IPS-18a (cell line): ENCODE measurements around the gene ROBO2.
A peak's percentile ranks its signal among the peaks of the same experiment; 100 is the strongest.

Source experiments
- H3K27ac ChIP-seq: one replicate; pipeline ENCODE4 v1.5.1; 2013; ENCODE audit warnings: low read length
- H3K27me3 ChIP-seq: one replicate; pipeline ENCODE4 v1.6.1; 2013; ENCODE audit warnings: mild to moderate bottlenecking, low read length; ENCODE audit not compliant: control insufficient read depth, insufficient read depth
- H3K36me3 ChIP-seq: one replicate; pipeline ENCODE4 v1.6.1; 2013; ENCODE audit warnings: low read depth, low read length; ENCODE audit not compliant: control insufficient read depth
- H3K4me1 ChIP-seq: one replicate; pipeline ENCODE4 v1.6.1; 2013; ENCODE audit warnings: low read depth, low read length; ENCODE audit not compliant: control insufficient read depth
- H3K4me3 ChIP-seq: one replicate; pipeline ENCODE4 v1.5.1; 2013; ENCODE audit warnings: low read length
- H3K9ac ChIP-seq: one replicate; pipeline ENCODE4 v1.6.1; 2013; ENCODE audit warnings: mild to moderate bottlenecking, low read length, moderate library complexity
- H3K9me3 ChIP-seq: one replicate; pipeline ENCODE4 v1.6.1; 2013; ENCODE audit warnings: low read depth, low read length; ENCODE audit not compliant: control insufficient read depth

The ROBO2 gene

GRCh38 chr3:77053795-77054194 lies 13.9 kb downstream of the ROBO2 start:
- no peaks in the 10 kb centered on the region for H3K9me3 ChIP-seq
- no peak overlapping the region for H3K4me3 ChIP-seq
- no peaks in the 10 kb centered on the region for H3K27me3 ChIP-seq
- no peak overlapping the region for H3K27ac ChIP-seq
- no peak overlapping the region for H3K9ac ChIP-seq
- H3K36me3 ChIP-seq, result no peaks in the 10 kb centered on the region
- H3K4me1 ChIP-seq, result peaks cover 27% of the 10 kb centered on the region

DNA sequence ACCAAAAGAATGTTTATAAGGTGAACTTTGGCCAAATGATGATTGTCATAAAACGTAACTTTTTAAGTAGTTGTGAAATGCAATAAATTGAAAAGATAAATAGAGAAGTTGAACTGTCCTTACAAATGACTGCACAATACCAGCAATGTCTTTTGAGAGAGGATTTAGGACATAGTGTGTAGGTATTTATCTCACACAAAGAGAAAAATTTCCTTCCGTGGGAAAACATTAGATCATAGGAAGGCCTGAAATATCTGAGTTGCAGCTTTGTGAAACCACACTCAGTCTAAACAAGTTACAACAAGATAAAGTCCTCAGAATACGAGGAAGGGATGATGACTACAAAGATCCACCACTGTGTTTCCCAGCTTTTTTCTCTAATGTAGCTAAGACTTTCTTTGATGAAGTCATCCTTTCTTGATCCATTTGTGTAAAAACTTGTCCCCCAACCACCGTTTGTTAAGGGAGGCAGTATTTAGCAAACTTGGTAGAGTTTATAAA lies 16.0 kb downstream of the ROBO2 start:
- Histone ChIP-seq H3K9ac (no peak overlapping the region), H3K27me3 (no peaks in the 10 kb centered on the region), H3K9me3 (no peaks in the 10 kb centered on the region), H3K27ac (no peak overlapping the region), H3K4me1 (peaks cover 27% of the 10 kb centered on the region), H3K36me3 (no peaks in the 10 kb centered on the region), H3K4me3 (no peak overlapping the region)

GRCh38 chr3:77059354-77059753 lies 19.5 kb downstream of the ROBO2 start:
- peaks cover 2% of the 10 kb centered on the region for H3K9me3 ChIP-seq
- no peaks in the 10 kb centered on the region for H3K36me3 ChIP-seq
- H3K4me1 ChIP-seq, result no peaks in the 10 kb centered on the region
- no peak overlapping the region for H3K4me3 ChIP-seq
- H3K9ac ChIP-seq, result no peak overlapping the region
- no peak overlapping the region for H3K27ac ChIP-seq
- H3K27me3 ChIP-seq, result no peaks in the 10 kb centered on the region

DNA sequence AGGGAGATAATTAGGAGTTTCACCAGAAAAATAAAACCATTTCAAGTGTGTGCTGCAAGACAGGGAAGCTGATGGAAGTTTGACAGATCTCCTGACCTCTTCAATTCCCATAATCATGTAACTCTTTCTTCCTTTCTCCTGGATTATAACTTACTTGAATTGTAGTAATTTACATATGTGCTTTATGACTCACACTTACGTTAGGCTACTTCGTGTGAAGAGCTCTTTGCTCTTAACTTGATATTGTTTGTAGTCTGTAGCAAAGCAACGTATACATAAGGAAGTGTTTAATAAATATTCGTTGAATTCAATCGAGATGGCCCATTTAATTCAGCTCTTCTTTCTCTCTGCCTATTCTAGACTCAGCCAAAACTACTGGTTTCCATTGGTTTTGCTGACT lies 23.5 kb downstream of the ROBO2 start:
- Histone ChIP-seq H3K9ac (no peak overlapping the region), H3K27ac (no peak overlapping the region), H3K36me3 (no peaks in the 10 kb centered on the region), H3K4me3 (no peak overlapping the region), H3K4me1 (peaks cover 3% of the 10 kb centered on the region), H3K27me3 (no peaks in the 10 kb centered on the region), H3K9me3 (peaks cover 2% of the 10 kb centered on the region)

DNA sequence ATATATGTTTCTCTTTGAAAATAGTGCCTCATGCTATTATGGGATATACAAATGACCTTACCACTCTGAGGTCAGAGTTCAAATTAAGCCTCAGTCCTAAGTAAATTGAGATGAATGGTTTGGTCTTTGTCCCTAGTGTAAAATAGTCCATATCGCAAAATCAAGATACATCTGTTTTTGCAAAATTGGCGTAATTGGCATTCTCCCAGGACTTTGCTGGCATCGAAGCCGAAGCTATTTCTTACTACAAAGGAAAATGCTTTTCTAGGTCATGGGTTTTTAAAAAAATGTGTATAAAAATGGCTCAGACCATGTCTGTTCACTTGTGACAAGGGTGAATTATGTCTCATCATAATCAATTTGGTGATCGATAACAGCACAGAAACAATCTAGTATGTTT lies 25.9 kb downstream of the ROBO2 start:
- Histone ChIP-seq H3K27ac (no peak overlapping the region), H3K27me3 (no peaks in the 10 kb centered on the region)

DNA sequence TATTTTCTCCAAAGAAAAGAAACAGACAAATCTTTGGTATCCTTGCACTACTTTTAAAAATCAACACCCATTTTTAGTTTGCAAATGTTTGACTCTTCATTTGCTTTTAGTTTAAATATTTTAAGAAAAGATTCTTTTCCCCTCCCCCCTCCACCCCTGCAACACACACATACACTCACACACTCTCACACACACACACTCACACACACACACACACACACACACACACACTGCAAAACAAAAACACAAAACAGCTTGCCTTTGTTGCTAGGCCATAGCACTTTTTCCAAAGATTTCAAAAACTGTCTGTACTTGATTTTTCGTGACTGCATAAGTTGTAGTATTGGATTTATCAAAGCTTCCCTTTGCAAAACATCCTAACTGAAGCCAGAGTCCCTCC lies 26.9 kb downstream of the ROBO2 start:
- Histone ChIP-seq H3K36me3 (no peaks in the 10 kb centered on the region), H3K27me3 (no peaks in the 10 kb centered on the region), H3K9ac (no peak overlapping the region), H3K9me3 (no peaks in the 10 kb centered on the region), H3K4me3 (no peak overlapping the region), H3K27ac (no peak overlapping the region), H3K4me1 (peaks cover 13% of the 10 kb centered on the region)

More for the DNA sequence above, 25.9 kb downstream of the ROBO2 start:
- peaks cover 2% of the 10 kb centered on the region for H3K9me3 ChIP-seq
- H3K4me1 ChIP-seq, result peaks cover 4% of the 10 kb centered on the region
- H3K4me3 ChIP-seq, result no peak overlapping the region
- no peaks in the 10 kb centered on the region for H3K36me3 ChIP-seq
- H3K9ac ChIP-seq, result no peak overlapping the region

GRCh38 chr3:77068808-77069207 lies 28.9 kb downstream of the ROBO2 start:
- Histone ChIP-seq H3K27ac (no peak overlapping the region), H3K4me3 (no peak overlapping the region), H3K9me3 (no peaks in the 10 kb centered on the region), H3K36me3 (no peaks in the 10 kb centered on the region), H3K27me3 (no peaks in the 10 kb centered on the region), H3K9ac (no peak overlapping the region), H3K4me1 (peaks cover 23% of the 10 kb centered on the region)

DNA sequence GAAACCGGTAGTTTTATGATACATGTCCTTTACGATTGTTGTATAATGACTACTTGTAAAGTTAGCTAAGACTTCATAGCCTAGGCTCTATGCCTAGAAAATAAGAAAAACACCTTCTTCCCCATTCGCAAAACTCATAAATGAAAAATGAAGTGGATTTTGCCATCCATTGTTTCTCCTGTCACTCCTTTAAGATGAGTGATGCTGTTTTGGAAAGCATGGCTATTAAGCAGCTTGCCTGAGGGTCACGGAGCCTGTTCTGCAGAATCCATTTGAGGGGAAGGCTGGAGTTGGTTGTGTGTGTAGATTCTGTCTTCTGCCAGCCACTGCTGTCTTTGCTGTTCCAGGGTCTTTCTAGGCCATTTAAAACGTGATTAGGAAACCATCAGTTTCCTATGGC lies 31.5 kb downstream of the ROBO2 start:
- H3K27me3 ChIP-seq, result no peaks in the 10 kb centered on the region
- H3K27ac ChIP-seq, result no peak overlapping the region
- H3K4me1 ChIP-seq, result peaks cover 23% of the 10 kb centered on the region
- no peak overlapping the region for H3K4me3 ChIP-seq
- no peaks in the 10 kb centered on the region for H3K9me3 ChIP-seq
- no peak overlapping the region for H3K9ac ChIP-seq
- no peaks in the 10 kb centered on the region for H3K36me3 ChIP-seq

- H3K27ac ChIP-seq, result no peak overlapping the region
- no peaks in the 10 kb centered on the region for H3K27me3 ChIP-seq
- peaks cover 23% of the 10 kb centered on the region for H3K4me1 ChIP-seq
- H3K9ac ChIP-seq, result no peak overlapping the region
- no peaks in the 10 kb centered on the region for H3K36me3 ChIP-seq
- H3K9me3 ChIP-seq, result no peaks in the 10 kb centered on the region
- no peak overlapping the region for H3K4me3 ChIP-seq
Measured at GRCh38 chr3:77071809-77072208, 31.9 kb downstream of the ROBO2 start.

DNA sequence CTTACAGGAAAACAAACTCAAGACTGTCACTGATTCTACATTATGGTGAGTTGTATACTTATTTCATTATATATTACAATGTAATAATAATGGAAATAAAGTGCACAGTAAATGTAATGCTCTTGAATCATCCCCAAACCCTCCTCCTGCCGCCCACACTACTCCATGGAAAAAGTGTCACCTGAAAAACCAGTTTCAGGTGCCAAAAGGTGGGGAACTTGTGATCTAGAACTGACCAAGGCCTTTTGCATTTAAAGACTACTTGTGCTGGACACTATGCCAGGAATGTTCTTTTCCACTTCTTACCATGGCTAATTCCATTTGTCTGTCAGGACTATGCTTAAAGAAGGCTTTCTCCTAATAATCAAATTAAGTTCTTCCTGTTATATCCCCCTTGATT lies 32.3 kb downstream of the ROBO2 start:
- no peaks in the 10 kb centered on the region for H3K27me3 ChIP-seq
- H3K9ac ChIP-seq, result no peak overlapping the region
- H3K9me3 ChIP-seq, result no peaks in the 10 kb centered on the region
- no peaks in the 10 kb centered on the region for H3K36me3 ChIP-seq
- H3K4me1 ChIP-seq, result peaks cover 20% of the 10 kb centered on the region
- no peak overlapping the region for H3K4me3 ChIP-seq
- H3K27ac ChIP-seq, result no peak overlapping the region

DNA sequence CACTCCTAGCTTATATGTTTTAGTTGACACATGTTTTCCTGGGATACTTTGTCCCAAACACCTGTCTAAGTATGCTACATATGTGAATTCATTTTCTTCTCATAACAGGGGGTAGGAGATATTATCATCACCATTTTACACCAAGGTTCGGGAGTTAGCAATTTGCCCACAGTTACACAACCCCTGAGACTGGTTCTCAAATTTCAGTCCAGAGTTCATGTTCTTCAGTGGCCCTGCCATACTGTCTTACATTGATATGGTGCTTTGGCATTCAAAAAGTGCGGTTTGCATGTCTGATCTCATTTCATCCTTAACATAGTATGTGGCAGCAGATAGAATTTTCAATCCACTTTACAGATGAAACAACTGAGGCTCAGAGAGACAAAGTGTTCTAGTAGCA lies 38.4 kb downstream of the ROBO2 start:
- no peak overlapping the region for H3K9ac ChIP-seq
- no peaks in the 10 kb centered on the region for H3K27me3 ChIP-seq
- H3K36me3 ChIP-seq, result no peaks in the 10 kb centered on the region
- no peak overlapping the region for H3K4me3 ChIP-seq
- H3K4me1 ChIP-seq, result peaks cover 26% of the 10 kb centered on the region
- no peak overlapping the region for H3K27ac ChIP-seq
- no peaks in the 10 kb centered on the region for H3K9me3 ChIP-seq

GRCh38 chr3:77079988-77080610 lies 40.2 kb downstream of the ROBO2 start:
- H3K9me3 ChIP-seq, result no peaks in the 10 kb centered on the region
- peaks cover 23% of the 10 kb centered on the region for H3K4me1 ChIP-seq
- H3K27ac ChIP-seq, result peak overlapping the region; percentile 83
- H3K4me3 ChIP-seq, result peak overlapping the region; percentile 53
- no peaks in the 10 kb centered on the region for H3K36me3 ChIP-seq
- H3K9ac ChIP-seq, result peak overlapping the region; percentile 41
- no peaks in the 10 kb centered on the region for H3K27me3 ChIP-seq
